Measurements from ENCODE around the gene NCOR2.

Gene NCOR2

DNA sequence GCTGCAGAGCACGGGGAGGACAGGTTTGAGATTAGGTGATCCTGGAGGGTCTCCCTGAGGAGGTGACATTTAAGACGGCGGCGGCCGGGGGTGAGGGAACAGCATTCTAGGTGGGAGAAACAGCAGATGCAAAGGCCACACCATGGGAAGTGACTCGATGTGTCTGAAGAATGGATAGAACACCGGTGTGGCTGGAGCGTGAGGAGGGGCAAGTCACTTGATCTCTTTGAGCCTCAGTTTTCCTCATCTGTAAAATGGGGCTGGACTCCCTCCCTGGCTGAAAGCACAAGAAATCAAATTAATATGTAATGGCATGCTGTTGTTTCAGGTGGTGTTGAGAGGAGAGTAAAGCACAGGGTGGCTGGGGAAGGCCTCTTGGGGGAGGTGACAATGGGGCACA lies 10.0 kb upstream of the NCOR2 start:
- no peak for DNase-seq (ENCODE audit: low read depth)

GRCh38 chr12:124576061-124576650 lies 8.7 kb upstream of the NCOR2 start:
- no peak for DNase-seq (ENCODE audit: low read depth)

DNA sequence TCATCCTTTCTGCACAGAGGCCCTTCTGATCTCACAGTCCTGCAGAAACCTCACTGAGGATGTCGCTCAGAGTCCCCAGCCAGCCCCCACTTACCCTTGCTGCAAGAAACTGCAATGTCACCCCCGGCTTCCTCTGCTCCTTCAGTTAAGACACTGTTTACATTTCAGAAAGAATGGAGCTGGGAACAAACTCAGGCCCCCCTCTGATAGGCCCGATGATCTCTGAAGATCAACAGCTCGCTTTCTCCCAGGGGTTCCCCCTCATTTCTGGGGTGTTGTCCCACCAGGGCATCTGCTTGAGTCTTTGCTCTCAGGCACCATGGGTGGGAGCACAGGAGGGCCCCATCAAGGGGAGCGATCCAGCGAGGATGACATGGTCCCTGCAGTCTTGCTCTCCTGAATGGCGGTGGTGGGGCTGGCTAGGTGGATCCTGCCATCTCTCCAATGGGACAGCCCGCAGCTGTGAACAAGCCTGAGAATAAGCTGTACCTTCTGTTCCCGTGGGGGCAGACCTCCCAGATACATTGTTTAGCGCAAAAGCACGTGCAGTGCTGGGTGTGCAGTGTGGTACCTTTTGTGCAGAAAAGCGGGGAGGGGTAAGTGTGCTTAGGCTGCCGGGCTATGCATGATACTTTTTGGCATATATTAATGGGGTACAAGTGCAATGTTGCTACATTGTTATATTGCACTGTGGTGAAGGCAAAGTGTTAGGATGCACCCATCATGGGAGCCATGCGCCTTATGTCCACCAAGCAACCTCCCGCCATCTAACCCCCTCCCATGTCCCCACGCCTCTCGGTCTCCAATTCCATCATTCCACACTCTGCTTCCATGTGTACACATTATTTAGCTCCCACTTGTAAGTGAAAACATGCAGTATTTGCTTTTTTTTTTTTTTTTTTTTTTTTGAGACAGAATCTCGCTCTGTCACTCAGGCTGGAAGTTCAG lies 6.7 kb upstream of the NCOR2 start:
- no peak for DNase-seq (ENCODE audit: low read depth)

DNA sequence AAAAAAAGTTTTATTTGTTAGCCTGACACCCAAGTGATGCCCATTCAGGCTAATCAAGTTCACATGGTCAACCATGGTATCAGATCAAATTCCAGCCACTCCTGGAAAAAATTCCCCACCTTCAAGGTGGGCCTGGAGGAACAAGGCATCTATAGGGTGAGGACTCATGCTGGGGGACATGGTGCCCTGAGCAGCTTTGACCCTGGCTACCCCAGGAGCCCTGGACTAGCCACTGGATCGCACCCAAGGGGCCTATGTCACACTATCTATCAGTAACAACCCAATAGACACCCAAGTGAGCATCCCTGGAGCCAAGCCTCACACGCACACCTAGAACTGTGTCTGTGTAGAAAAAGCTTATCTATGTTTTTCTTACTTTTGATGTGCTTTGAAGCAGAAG lies 4.1 kb upstream of the NCOR2 start:
- no peak for DNase-seq (ENCODE audit: low read depth)

DNA sequence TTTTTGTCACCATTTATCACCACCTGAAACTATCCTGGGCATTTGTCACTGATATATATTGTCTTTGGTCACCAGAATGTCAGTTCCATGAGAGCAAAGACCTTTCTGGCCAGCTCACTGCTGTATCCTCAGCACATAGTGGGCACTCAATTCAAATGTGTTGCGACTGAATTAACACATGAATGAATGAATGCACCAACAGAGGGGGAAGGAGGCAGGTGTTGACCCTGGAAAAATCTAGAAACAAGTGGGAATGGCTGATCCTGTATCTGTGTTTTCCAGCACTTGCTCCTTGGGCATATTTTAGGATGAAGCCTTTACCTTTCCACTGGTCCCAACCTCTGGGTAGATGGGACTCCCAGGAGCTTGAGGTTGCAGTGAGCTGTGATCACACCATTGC lies 3.4 kb upstream of the NCOR2 start:
- DNase-seq (ENCODE audit: low read depth), result no peak

DNA sequence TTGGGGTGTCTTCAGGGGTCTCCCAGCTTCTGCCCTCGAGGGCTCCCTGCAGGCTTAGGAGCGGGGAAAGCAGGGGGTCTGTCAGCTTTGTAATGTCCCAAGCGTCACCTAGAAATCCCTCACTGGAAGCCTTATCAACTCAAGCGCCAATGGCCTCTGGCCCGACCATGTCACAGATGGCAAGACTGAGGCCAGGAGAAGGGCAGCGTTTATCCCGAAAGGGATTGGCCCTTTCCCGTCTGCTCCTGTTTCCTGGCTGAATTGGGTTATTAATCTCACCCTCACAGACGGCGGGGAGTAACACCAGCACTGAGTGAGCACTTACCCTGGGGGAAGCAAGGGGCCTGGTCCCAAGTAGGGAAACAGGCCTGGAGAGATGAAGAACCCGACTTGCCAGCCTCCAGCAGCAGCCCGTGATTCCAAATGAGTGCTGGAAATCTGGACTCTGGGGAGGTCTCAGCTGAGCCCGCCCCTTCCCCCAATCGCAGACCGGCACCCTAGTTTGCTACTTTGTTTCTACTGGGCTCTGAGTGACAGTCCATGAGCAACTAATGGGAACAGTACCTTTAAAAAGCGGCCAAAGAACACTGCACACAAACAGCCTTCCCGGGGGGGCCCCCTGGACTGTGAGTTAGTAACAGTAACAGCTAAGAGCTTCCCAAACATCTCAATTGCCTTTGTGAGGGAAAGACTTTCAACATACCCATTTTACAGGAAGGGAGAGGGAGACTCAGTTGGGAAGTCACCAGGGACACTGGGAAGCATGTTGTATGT lies 2.1 kb upstream of the NCOR2 start:
- no peak for DNase-seq (ENCODE audit: low read depth)

DNA sequence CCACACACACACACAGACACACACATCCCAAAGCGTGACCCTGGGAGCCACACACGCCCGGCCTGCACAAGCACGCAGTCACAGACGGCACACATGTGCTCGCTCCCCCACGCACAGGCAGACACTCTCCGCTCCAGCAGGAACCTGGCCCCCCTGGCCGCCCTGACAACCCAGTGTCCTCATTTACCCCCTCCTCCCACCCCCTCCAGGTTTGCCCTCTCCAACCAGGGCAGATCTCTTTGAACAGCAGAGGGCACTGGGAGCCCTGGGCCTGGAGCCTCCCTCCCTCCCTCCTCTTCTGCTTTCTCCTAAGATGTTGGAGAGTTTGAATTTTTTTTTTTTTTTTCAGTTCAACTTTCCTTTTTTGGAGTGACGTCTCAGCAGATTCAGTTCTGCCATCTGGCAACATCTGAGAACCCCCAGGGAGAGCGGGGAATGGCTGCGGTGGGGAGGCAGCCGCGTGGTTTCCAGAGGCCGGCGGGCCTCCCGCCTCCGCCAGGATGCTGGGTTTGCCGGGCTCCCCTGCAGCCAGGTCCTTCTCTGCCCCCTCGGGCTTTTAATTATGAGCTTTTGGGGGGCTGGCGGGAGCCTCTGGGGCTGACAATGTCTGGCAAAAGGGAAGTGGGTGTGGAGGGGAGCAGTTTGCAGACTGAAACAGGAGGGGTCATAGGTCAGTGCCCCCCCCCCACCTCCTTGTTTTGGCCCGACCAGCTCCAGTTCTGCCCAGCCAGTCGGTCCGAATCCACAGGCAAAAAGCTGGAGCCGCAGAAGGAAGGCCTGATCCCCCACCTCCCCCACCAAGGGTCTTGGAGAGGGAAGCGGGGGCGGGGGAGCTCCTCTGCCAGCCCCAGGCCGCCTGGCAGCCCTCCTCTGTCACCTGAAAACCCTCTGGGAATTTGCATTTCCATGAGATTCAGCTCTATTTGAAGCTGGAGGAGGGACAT lies 1.3 kb upstream of the NCOR2 start:
- peak; percentile 89 for DNase-seq (ENCODE audit: low read depth)

GRCh38 chr12:124567673-124568373 lies 411 bp upstream of the NCOR2 start:
- peak; percentile 91 for DNase-seq (ENCODE audit: low read depth)

DNA sequence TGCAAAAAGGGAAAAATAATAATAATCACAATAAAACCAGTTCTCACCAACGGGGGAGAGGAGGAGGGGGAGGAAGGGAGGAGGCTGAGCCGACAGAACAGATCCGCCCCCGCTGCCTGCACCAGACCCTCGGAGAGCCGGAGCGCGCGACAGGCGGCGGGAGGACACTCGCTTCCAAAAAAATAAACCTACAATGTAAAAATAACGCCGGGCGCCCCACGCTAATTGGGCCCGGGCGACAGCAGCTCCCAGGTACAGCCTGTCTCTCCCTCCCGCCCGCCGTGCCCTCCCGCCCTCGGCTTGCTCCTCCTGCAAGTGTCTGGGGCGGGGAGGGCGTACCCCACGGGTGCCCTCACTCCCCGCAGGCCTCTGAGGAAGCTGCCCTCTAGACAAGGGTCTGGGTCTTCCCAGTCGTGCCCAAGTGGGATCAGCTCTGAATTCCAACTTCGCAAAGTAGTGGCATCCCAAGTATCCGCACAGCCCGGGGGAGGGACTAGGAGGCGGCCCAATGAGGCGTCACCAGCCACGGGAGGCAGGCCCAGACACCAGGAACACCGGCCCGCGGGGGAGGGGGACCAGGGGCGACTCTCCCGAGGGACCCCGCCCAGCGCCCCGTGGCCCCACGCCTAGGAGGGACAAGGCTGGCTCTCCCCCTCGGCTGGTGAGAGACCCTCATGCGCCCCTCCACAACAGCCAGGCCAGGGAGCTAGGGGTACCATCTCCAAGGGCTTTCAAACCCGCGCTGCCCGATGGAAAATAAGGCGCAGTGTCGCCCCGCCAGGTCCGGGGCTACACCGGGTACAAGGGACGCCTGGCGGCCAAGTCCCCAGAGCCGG lies 1.0 kb downstream of the NCOR2 start:
- no peak for DNase-seq (ENCODE audit: low read depth)

GRCh38 chr12:124565656-124566160 lies 1.7 kb downstream of the NCOR2 start:
- DNase-seq (ENCODE audit: low read depth), result no peak

GRCh38 chr12:124564971-124565491 lies 2.4 kb downstream of the NCOR2 start:
- no peak for DNase-seq (ENCODE audit: low read depth)

DNA sequence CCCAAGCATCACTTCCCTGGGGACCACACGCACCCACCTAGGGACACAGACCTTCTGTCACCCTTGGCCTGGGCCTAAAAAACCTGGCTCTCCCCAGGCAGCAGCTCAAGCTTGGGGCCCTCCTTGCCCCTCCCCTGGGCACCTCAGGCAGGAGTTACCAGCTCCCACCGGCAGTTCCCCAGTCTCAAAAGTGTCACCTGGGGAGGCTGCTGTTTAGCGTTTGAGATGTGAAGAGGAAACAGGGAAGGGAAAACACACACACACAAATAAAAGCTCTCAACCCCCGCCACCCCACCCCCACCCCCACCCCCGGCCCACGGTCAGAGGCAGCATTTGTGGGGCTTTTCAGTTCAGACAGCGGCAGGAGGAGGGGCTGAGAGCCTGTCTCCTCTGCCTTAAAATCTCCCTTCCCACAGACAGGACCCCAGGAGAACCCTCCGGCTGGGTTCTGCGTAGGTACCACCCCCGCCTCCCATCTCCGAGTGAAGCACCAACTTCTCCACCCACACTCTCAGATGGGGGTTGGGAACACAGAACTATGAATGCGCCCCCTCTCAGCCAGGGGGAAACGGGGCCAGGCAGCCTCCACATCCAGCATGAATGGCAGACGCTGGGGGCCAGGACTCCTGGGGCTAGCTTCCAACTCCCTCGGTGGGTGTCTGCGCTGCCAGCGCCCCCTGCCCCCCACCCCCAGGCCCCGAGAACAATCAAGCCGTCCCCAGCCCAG lies 3.0 kb downstream of the NCOR2 start:
- DNase-seq (ENCODE audit: low read depth), result no peak

GRCh38 chr12:124563809-124564208 lies 3.6 kb downstream of the NCOR2 start:
- no peak for DNase-seq (ENCODE audit: low read depth)

DNA sequence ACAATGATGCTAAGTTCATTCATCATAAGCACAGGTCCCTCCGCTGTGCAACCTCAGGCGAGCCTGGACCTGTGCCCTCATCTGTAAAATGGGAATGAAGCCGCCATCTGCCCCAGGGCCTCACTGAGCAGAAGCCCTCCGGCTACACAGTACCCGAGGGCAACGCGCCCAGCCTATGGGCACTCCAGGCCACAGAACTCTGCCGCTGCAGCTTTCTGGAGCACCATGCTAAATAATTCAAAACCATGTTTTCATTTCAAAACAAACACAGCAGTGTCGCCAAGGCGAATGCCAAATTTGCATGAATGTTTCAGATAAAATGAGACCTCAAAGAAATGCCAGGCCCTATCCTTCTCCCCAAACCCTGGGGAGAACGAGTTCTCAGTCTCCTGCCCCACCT lies 4.0 kb downstream of the NCOR2 start:
- DNase-seq (ENCODE audit: low read depth), result no peak

- no peak for DNase-seq (ENCODE audit: low read depth)
Observed at GRCh38 chr12:124562796-124563181, 4.6 kb downstream of the NCOR2 start.

DNA sequence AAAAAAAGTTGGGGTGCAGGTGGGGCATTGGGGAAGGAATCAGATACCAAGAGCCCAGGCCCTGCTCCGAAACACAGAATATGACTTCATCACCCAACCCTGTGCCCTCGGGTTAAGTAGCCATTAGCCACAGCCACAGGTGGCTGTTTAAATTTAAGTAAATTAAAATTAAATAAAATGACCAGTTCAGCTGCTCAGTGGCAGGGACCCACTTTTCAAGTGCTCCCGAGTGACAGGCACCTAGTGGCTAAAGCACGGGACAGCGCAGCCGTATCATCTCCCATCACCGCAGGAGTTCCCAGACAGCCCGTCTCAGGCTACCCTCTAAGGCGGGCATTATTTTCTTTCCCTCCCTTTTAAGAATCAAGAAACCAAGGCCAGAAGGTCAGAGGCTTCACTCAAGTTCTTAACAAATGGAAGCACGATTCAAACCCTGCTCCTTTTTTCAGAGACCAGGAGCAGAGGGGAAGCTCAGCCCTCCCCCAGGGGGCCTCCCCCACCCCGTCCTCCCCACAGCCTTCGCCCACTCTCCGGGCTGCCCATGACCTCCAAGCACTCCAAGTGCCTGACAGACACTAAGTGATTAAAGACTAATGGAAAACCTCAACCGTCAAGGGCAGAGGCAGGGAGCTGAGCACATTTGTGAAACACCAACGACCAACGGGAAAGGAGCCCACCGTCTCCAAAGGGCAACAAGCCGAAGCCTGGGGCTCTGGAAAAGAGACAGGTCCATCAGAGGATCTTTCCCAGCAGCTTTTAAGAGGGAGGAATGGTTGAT lies 5.2 kb downstream of the NCOR2 start:
- no peak for DNase-seq (ENCODE audit: low read depth)

GRCh38 chr12:124561231-124561630 lies 6.2 kb downstream of the NCOR2 start:
- DNase-seq (ENCODE audit: low read depth), result no peak
